Activated CD4-positive, alpha-beta T cell treated with anti-CD3 and anti-CD28 coated beads, Interleukin-2, amount 50 U/mL, for 48 hours (primary cell): ENCODE data around the gene TK2.
"Not testable (repeated sequence)": the region's sequence is repeated elsewhere in the genome, so short reads cannot be mapped to it uniquely, and the experiment has no call there.

Source experiments
- DNase-seq, 2 experiments: peaks; one replicate each; pipeline ENCODE4 v3.0.0-alpha.2; 2020

The TK2 gene

DNA sequence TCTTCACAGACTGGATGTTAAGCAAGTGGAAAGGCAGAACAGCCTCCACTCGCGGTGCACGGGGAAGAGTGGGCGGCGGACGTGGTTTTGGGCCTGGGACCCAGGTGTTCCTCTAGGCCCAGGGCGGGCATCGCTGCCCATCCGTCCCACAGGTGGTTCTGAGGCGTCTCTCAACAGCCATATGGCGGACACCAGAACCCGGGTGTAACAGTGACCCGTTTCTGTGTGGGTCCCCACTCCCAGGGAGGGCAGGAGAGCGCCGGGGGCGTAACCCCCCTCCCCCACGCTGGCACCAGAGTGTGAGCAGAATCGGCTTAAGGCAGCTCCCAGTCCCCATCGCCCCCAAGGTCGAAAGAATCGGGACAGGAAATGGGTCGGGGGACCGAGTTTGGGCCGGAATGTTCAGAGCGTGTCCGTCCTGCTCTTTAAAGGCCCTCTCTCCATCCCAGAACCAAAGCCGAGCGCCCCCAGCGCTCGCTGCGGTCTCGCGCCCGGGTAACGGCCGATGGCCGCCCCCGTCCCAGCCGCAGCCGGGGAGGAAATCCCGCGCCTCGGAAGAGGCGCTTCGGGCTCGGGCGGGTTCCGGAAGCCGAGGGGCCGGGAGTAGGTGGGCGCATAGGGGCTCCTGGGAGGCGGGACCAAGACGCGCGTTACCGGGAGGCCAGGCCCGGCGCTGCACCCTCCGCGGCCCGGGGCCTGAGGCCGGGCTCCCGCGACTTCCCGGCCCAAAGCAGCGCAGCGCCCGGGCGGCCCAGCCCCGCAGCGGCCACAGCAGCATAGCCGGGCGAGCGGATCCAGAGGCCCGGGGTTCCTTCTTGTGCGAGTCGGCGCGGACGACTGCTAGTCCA, at the start of gene TK2:
Gene TK2, minus strand, starts transcription at position 839 of the 848 bp plus-strand sequence. Its CDS starts 61 bp downstream, at position 778.
- peak; percentile 74 to 79 for DNase-seq

- DNase-seq, result no peak
These were observed 48.2 kb upstream of the TK2 start for GRCh38 chr16:66598111-66598510.

- DNase-seq, result no peak
These were observed 47.3 kb upstream of the TK2 start for GRCh38 chr16:66596986-66597848.

DNA sequence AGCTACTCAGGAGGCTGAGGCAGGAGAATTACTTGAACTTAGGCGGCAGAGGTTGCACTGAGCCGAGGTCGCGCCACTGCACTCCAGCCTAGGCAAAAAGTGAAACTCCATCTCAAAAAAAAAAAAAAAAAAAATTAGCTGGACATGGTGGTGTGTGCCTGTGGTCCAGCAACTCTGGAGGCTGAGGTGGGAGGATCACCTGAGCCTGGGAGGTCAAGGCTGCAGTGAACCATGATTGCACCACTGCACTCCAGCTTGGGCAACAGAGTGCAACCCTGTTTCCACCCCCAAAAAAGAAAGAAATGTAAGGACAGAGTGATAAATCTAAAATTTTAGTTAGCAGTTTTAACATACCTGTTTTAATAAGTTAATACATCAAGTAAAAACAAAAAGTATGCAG, 46.6 kb upstream of the TK2 start:
- not testable (repeated sequence) for DNase-seq

DNA sequence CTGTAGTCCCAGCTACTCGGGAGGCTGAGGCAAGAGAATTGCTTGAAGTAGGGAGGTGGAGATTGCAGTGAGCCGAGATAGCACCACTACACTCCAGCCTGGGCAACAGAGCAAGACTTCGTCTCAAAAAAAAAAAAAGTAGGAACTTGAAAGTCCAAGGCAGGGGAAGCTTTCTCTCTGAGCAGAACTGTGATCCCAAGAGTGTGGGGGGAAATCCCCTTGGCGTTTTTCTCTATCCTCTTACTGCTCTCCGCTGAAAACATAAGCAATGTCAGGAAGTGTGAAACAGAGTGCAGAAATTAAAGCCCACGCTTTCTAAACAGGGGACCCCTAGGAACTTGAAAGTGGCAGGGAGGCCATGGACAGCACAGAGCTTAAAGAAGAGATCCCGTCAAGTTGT, 44.8 kb upstream of the TK2 start:
- DNase-seq, result no peak

GRCh38 chr16:66592814-66593213, 42.9 kb upstream of the TK2 start:
- no peak for DNase-seq

GRCh38 chr16:66592241-66592640, 42.3 kb upstream of the TK2 start:
- DNase-seq, result no peak

- no peak for DNase-seq
These were observed 41.1 kb upstream of the TK2 start for GRCh38 chr16:66591018-66591417.

GRCh38 chr16:66590322-66590721, 40.4 kb upstream of the TK2 start:
- no peak for DNase-seq

- DNase-seq, result peak; percentile 62 to 70
These were observed 39.2 kb upstream of the TK2 start for GRCh38 chr16:66588981-66589713.

DNA sequence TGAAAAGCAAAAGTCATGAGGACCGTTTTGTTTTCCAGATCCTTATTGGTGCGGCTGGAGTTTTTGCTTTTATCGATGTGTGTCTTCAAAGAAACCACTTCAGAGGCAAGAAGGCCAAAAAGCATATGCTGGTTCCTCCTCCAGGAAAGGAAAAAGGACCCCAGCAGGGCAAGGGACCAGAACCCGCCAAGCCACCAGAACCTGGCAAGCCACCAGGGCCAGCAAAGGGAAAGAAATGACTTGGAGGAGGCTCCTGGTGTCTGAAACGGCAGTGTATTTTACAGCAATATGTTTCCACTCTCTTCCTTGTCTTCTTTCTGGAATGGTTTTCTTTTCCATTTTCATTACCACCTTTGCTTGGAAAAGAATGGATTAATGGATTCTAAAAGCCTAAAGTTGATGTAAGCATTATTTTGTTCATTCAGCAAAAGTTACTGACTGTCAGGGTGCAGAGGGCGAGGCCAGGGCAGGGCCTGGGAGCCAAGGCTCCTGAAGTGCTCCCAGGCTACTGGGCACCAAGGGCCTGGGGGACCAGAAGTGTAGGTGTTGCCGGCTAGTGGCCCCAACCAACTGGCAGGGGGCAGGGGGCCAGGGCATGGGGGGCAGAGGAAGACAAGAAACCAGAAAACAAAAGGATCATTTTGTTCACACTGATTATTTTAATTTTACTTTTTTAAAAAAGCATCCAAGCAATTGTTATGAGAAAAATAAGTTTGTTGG, 38.1 kb upstream of the TK2 start:
- no peak for DNase-seq

- no peak for DNase-seq
These were observed 35.7 kb upstream of the TK2 start for GRCh38 chr16:66585481-66586239.

- no peak for DNase-seq
These were observed 31.5 kb upstream of the TK2 start for GRCh38 chr16:66581246-66581952.

DNA sequence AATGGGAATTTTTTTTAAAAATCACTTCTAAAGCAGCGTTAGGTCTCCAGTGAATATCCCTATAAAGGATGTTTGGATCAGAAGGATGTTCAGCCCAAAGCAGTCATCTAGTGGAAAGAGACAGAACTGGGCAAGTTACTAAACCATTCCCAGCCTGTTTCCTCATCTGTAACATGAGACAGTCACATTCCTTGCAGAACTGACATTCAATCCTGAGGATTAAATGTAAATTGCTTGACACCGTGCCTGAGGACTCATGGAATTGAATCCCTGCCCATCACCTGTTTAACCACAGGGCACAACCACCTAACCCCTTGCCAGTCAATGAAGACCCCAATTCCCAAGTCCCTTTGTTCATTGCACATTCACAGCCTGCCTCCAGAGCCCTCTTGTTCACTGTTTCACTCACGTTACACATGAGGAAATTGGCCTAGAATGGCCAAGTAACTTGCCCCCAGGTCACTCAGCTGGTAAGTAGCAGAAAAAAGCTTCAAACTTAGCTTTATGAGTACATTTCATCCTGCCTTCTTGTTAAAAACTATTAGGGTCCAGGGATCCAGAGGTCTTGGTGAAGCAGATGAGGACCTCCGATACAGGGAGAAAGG, 30.8 kb upstream of the TK2 start:
- DNase-seq, result no peak

- peak in 1 of 2 experiments; percentile 24 for DNase-seq
These were observed 29.0 kb upstream of the TK2 start, which contains the start of gene CMTM2 for GRCh38 chr16:66578651-66579531. CMTM2 (plus strand) TSS chr16:66579463; CDS start chr16:66579608, 145 bp downstream.

- no peak for DNase-seq
These were observed 26.4 kb upstream of the TK2 start for GRCh38 chr16:66576296-66576695.

DNA sequence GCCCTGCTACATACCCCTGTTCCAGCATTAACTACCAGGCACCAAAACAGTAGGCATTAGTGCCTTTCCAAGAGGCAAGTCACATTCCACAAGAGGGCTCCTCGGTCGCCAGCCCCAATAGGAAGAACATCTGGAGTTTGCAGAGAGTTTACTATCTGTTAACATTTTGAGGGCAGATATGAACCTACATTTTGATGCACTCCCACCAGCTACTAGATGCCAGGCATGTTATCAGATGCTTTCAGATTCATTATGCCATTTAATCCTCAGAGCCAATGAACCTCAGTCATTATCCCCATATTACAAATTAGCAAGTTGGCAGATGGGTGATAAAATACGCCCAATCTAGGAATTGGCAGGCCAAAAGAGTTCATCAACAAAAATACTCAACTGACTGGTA, 25.1 kb upstream of the TK2 start:
- DNase-seq, result no peak

DNA sequence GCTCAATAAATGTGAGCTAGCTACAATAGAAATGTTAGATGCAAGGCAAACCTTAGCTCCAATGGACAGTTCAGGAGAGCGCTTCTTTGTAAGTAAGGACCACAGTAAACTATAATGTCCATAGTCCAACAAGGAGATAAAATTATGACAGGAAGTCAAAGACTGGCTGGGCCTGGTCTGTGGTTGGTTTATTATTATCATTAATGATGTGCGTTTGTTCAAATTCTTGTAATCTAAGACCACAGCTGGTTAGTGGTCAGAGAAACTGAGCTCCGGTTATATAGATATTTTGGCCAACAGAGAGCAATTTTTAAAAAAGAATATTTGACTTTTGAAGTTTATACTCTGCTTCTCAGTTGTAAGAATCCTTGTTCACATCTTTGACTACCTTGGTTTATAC, 24.6 kb upstream of the TK2 start:
- no peak for DNase-seq

GRCh38 chr16:66574081-66574480, 24.2 kb upstream of the TK2 start:
- no peak for DNase-seq
